Adrenal gland (tissue), 5 donors: ENCODE results near the gene ASF1A.

Source experiments
- POLR2A ChIP-seq, 2 donors: fragments of 450-650 bp; IDR thresholded peaks; one replicate each; pipeline ENCODE4 v1.6.1; 2017; ENCODE audit warnings: antibody characterized with exemption in 2 of 2, mild to moderate bottlenecking in 2 of 2, moderate library complexity in 1 of 2
- TF ChIP-seq, protein P1 (sequence below), 6 experiments: fragments of 450-650 bp in 4 of 6; fragments of 200-600 bp in 2 of 6; sonication (generic) in 1 of 6; IDR thresholded peaks; 1 replicate in 5 of 6; 2 replicates in 1 of 6; pipeline versions ENCODE4 v1.5.1 to v1.8.0; 2016 to 2021; ENCODE audit warnings: antibody characterized with exemption in 6 of 6, mild to moderate bottlenecking in 2 of 6, moderate library complexity in 1 of 6
- donor health status: DM: no; HTN: no; CAD: no.

- TF ChIP-seq, protein P1, sequence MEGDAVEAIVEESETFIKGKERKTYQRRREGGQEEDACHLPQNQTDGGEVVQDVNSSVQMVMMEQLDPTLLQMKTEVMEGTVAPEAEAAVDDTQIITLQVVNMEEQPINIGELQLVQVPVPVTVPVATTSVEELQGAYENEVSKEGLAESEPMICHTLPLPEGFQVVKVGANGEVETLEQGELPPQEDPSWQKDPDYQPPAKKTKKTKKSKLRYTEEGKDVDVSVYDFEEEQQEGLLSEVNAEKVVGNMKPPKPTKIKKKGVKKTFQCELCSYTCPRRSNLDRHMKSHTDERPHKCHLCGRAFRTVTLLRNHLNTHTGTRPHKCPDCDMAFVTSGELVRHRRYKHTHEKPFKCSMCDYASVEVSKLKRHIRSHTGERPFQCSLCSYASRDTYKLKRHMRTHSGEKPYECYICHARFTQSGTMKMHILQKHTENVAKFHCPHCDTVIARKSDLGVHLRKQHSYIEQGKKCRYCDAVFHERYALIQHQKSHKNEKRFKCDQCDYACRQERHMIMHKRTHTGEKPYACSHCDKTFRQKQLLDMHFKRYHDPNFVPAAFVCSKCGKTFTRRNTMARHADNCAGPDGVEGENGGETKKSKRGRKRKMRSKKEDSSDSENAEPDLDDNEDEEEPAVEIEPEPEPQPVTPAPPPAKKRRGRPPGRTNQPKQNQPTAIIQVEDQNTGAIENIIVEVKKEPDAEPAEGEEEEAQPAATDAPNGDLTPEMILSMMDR (IDR thresholded peaks at IDR 0.05), result no peak
- no peak for TF ChIP-seq POLR2A (IDR thresholded peaks at IDR 0.05)
These were observed 11.1 kb downstream of the ASF1A start for GRCh38 chr6:118905084-118905483.
